NCI-H1417 (cell line): ENCODE results near the gene ARHGAP33.
"Not testable (repeated sequence)": the region's sequence is repeated elsewhere in the genome, so short reads cannot be mapped to it uniquely, and the experiment has no call there.

Source experiments
- DNase-seq, 3 experiments: peaks; one replicate each; lab custom pipeline; 2025; lab: John Stamatoyannopoulos, UW

Gene ARHGAP33

DNA sequence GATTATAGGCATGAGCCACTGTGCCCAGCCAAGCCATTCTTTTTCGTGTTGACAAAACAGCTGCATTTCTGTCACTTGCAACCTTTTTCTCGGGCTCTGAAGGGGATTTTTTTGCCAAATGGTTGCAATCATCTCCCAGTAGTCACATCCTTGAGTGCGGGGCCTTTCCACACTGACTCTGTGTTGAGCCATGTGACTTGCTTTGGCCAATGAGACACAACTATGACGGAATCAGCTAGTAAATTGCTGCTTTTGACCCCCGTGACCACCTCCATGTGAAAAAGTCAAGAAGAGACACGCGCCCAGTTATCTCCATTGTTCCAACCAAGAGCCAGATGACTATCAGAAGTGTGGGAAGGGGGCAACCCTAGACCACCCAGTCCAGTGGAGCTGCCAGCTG, 58.6 kb downstream of the ARHGAP33 start:
- no peak for DNase-seq

DNA sequence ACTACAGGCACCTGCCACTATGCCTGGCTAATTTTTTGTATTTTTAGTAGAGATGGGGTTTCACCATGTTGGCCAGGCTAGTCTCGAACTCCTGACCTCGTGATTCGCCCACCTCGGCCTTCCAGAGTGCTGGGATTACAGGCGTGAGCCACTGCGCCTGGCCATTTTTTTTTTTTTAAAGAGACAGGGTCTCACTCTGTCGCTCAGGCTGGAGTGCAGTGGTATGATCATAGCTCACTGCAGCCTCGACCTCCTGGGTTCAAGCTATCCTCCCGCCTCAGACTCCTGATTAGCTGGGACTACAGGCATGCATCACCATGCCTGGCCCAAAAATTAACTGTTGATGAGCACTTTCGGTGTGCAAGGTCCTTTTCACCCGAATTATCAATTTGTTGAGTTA, 60.7 kb downstream of the ARHGAP33 start:
- DNase-seq, result not testable (repeated sequence)
